NCI-H510A treated with DMSO at 0.1 percent for 48 hours (cell line): ENCODE measurements around the gene MUC21.

Source experiments
- DNase-seq: peaks from one replicate; lab custom pipeline; 2025; lab: John Stamatoyannopoulos, UW

The MUC21 gene

GRCh38 chr6:30983439-30983838 is at the start of gene MUC21:
TSS of gene MUC21 (plus strand) at chr6:30983718. CDS start at chr6:30983959, 241 bp downstream.
- DNase-seq = no peak

- DNase-seq = no peak
Measured at GRCh38 chr6:30935018-30935417, 48.5 kb upstream of the MUC21 start.

- no peak for DNase-seq
Measured at GRCh38 chr6:30937265-30937664, 46.3 kb upstream of the MUC21 start.

GRCh38 chr6:30938730-30939129 is 44.8 kb upstream of the MUC21 start:
- DNase-seq = no peak

GRCh38 chr6:30939473-30939872 is 44.0 kb upstream of the MUC21 start:
- no peak for DNase-seq

GRCh38 chr6:30940361-30940986 is 43.0 kb upstream of the MUC21 start, which contains the start of gene MUCL3:
TSS of gene MUCL3 (plus strand) at chr6:30940973. CDS start at chr6:30941000, 27 bp downstream.
- no peak for DNase-seq

- DNase-seq = no peak
Measured at GRCh38 chr6:30942338-30943060, 41.0 kb upstream of the MUC21 start.

- DNase-seq = no peak
Measured at GRCh38 chr6:30944051-30944450, 39.5 kb upstream of the MUC21 start.

GRCh38 chr6:30945281-30945680 is 38.2 kb upstream of the MUC21 start:
- DNase-seq = no peak

- no peak for DNase-seq
Measured at GRCh38 chr6:30947231-30947630, 36.3 kb upstream of the MUC21 start.

GRCh38 chr6:30948811-30949210 is 34.7 kb upstream of the MUC21 start:
- no peak for DNase-seq

- no peak for DNase-seq
Measured at GRCh38 chr6:30951907-30952469, 31.5 kb upstream of the MUC21 start.

- no peak for DNase-seq
Measured at GRCh38 chr6:30954631-30955366, 28.7 kb upstream of the MUC21 start.

GRCh38 chr6:30955367-30956042 is 28.0 kb upstream of the MUC21 start:
- DNase-seq = no peak

GRCh38 chr6:30957716-30958115 is 25.8 kb upstream of the MUC21 start:
- DNase-seq = no peak

- DNase-seq = no peak
Measured at GRCh38 chr6:30960907-30961673, 22.4 kb upstream of the MUC21 start.

- DNase-seq = no peak
Measured at GRCh38 chr6:30962716-30963115, 20.8 kb upstream of the MUC21 start.

GRCh38 chr6:30963641-30964040 is 19.9 kb upstream of the MUC21 start:
- no peak for DNase-seq

GRCh38 chr6:30964075-30964474 is 19.4 kb upstream of the MUC21 start:
- no peak for DNase-seq

GRCh38 chr6:30965140-30965601 is 18.3 kb upstream of the MUC21 start:
- no peak for DNase-seq

- DNase-seq = no peak
Measured at GRCh38 chr6:30966154-30966553, 17.4 kb upstream of the MUC21 start.
